Lower lobe of right lung (tissue), 2 donors: ENCODE results near the gene FIBIN. TPM values are rescaled to one million over a fixed set of nuclear protein-coding genes. Genes with fewer than 3 reads are reported as not detected.

Experiments used
- ATAC-seq, 2 donors: fragments of 200-7000 bp; cut with Tn5 transposase; one replicate each; pipeline ENCODE4 v1.9.1; 2020 to 2022; ENCODE audit warnings: mild to moderate bottlenecking in 2 of 2, moderate library complexity in 2 of 2
- DNase-seq: peaks from one replicate; pipeline ENCODE4 v3.0.0-alpha.2; 2020
- H3K27ac ChIP-seq: fragments of 200-600 bp; one replicate; pipeline ENCODE4 v1.8.0; 2022
- H3K27me3 ChIP-seq: fragments of 200-600 bp; one replicate; pipeline ENCODE4 v1.8.0; 2022; ENCODE audit warnings: low read depth
- H3K36me3 ChIP-seq: fragments of 200-600 bp; one replicate; pipeline ENCODE4 v1.8.0; 2022; ENCODE audit warnings: mild to moderate bottlenecking
- H3K4me1 ChIP-seq: fragments of 200-600 bp; one replicate; pipeline ENCODE4 v1.8.0; 2022
- H3K4me3 ChIP-seq: fragments of 200-600 bp; one replicate; pipeline ENCODE4 v1.8.0; 2022; ENCODE audit warnings: mild to moderate bottlenecking
- H3K9me3 ChIP-seq: fragments of 200-600 bp; one replicate; pipeline ENCODE4 v1.8.0; 2022
- CTCF ChIP-seq: fragments of 200-600 bp; IDR thresholded peaks from one replicate; pipeline ENCODE4 v1.8.0; 2022; ENCODE audit warnings: antibody characterized with exemption, mild to moderate bottlenecking
- intact Hi-C: fragments of 100-400 bp; cut with DNase I; formaldehyde crosslinking; loops from one replicate; pipeline ENCODE4 v1.11.0; 2022
- total RNA-seq: library from RNA; stranded (reverse); fragmentation: NEBNext Ultra II Directional; extraction: Animal tissue kit (Norgen Biotek cat#: 25700); gene quantifications from one replicate; pipeline ENCODE4 v1.2.1, GENCODE V29; 2021
- donor health status: DM: no; HTN: yes; CAD: no; lungs with severe emphysema.

FIBIN gene
- total RNA-seq, 1 donor from 2014 or later: 27.8 TPM

- H3K9me3 ChIP-seq: no peaks in the 10 kb centered on the region
- intact Hi-C loops: no loop called here
- H3K36me3 ChIP-seq: no peaks in the 10 kb centered on the region
- no peak for DNase-seq
- ATAC-seq: no peak
- no peak for TF ChIP-seq CTCF
- no peaks in the 10 kb centered on the region for H3K27me3 ChIP-seq
- no peaks in the 10 kb centered on the region for H3K4me1 ChIP-seq
- H3K4me3 ChIP-seq: no peak overlapping the region
- H3K27ac ChIP-seq: no peak overlapping the region
Measured at GRCh38 chr11:27004103-27004502, 10.2 kb downstream of the FIBIN start.

- Histone ChIP-seq H3K27ac (no peak overlapping the region), H3K36me3 (no peaks in the 10 kb centered on the region), H3K4me3 (no peak overlapping the region), H3K27me3 (no peaks in the 10 kb centered on the region), H3K4me1 (peaks cover 5% of the 10 kb centered on the region), H3K9me3 (no peaks in the 10 kb centered on the region)
- no peak for DNase-seq
- TF ChIP-seq CTCF: no peak
- no peak for ATAC-seq
- intact Hi-C loops: no loop called here
Measured at GRCh38 chr11:27008811-27009535, 15.1 kb downstream of the FIBIN start.

- intact Hi-C loops: no loop called here
- Histone ChIP-seq H3K9me3 (no peaks in the 10 kb centered on the region), H3K36me3 (no peaks in the 10 kb centered on the region), H3K27ac (no peak overlapping the region), H3K4me3 (no peak overlapping the region), H3K4me1 (peaks cover 5% of the 10 kb centered on the region), H3K27me3 (no peaks in the 10 kb centered on the region)
- ATAC-seq (no peak), DNase-seq (no peak)
- TF ChIP-seq CTCF: no peak
Measured at GRCh38 chr11:27011560-27012233, 17.8 kb downstream of the FIBIN start.

- DNase-seq (no peak), ATAC-seq (no peak)
- Histone ChIP-seq H3K36me3 (no peaks in the 10 kb centered on the region), H3K9me3 (no peaks in the 10 kb centered on the region), H3K27ac (no peak overlapping the region), H3K4me3 (no peak overlapping the region), H3K4me1 (peaks cover 5% of the 10 kb centered on the region), H3K27me3 (no peaks in the 10 kb centered on the region)
- intact Hi-C loops: no loop called here
- no peak for TF ChIP-seq CTCF
Measured at GRCh38 chr11:27012234-27012921, 18.5 kb downstream of the FIBIN start.

GRCh38 chr11:27013781-27014361 lies 20.0 kb downstream of the FIBIN start:
- Histone ChIP-seq H3K27me3 (no peaks in the 10 kb centered on the region), H3K36me3 (no peaks in the 10 kb centered on the region), H3K4me3 (no peak overlapping the region), H3K9me3 (no peaks in the 10 kb centered on the region), H3K27ac (no peak overlapping the region), H3K4me1 (peaks cover 5% of the 10 kb centered on the region)
- intact Hi-C loops: no loop called here
- TF ChIP-seq CTCF: no peak
- DNase-seq: no peak
- ATAC-seq: no peak
